Measurements from ENCODE around the gene IL17D. TPM values are rescaled to one million over a fixed set of nuclear protein-coding genes. Genes with fewer than 3 reads are reported as not detected.

The IL17D gene
- total and polyA plus RNA-seq, 10 of the 15 experiments (the other 5 are each of a cell fraction or from before 2014, with no cell fraction given), result 0.03 to 1.6 (median 0.33) TPM

DNA sequence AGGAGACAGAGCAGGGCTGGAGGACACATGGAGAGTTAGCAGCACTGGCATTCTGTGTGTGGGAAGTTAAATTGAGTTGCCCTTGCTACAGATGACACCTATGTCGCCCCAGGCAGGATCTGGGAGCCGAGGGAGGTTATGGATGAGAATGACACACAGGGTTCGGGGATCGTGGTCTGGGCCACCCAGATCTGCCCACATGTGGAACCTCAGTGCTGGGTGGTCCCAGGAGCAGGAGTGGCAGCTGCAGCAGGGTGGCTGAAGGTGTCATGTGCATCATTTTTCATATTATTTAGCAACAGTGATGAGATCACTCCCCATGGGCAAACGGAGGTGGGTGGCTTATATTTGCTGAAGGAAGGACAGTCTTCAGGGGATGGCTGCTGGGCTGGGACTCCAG, 3.2 kb downstream of the IL17D start (continued):
- TF ChIP-seq, protein P1, sequence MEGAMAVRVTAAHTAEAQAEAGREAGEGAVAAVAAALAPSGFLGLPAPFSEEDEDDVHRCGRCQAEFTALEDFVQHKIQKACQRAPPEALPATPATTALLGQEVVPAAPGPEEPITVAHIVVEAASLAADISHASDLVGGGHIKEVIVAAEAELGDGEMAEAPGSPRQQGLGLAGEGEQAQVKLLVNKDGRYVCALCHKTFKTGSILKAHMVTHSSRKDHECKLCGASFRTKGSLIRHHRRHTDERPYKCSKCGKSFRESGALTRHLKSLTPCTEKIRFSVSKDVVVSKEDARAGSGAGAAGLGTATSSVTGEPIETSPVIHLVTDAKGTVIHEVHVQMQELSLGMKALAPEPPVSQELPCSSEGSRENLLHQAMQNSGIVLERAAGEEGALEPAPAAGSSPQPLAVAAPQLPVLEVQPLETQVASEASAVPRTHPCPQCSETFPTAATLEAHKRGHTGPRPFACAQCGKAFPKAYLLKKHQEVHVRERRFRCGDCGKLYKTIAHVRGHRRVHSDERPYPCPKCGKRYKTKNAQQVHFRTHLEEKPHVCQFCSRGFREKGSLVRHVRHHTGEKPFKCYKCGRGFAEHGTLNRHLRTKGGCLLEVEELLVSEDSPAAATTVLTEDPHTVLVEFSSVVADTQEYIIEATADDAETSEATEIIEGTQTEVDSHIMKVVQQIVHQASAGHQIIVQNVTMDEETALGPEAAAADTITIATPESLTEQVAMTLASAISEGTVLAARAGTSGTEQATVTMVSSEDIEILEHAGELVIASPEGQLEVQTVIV (IDR thresholded peaks at IDR 0.05; ENCODE audit: borderline replicate concordance, partially characterized antibody), result no peak
- no peak for TF ChIP-seq PAX5 (IDR thresholded peaks at IDR 0.05; ENCODE audit: borderline replicate concordance, low read depth, low read length)
- TF ChIP-seq PAX8 (IDR thresholded peaks at IDR 0.05), result no peak
- TF ChIP-seq BHLHE40 (IDR thresholded peaks at IDR 0.05; ENCODE audit: borderline replicate concordance in 1 of 2, low read depth in 2 of 2, low read length in 1 of 2), result no peak
- no peak for TF ChIP-seq MTA3 (IDR thresholded peaks at IDR 0.05; ENCODE audit: borderline replicate concordance, low read length)
- no peak for TF ChIP-seq NFXL1 (IDR thresholded peaks at IDR 0.05; ENCODE audit: borderline replicate concordance)

- no peak for DNase-seq (ENCODE audit: low read depth, low spot score)
- TF ChIP-seq CREM (IDR thresholded peaks at IDR 0.05; ENCODE audit: low read depth) (no peak), CEBPB (IDR thresholded peaks at IDR 0.05; ENCODE audit: borderline replicate concordance in 1 of 2, low read depth in 2 of 2, low read length in 2 of 2) (no peak), TCF7 (IDR thresholded peaks at IDR 0.05; ENCODE audit: borderline replicate concordance) (no peak), ZNF687 (IDR thresholded peaks at IDR 0.05) (no peak), BCL11A (IDR thresholded peaks at IDR 0.05; ENCODE audit: low read depth, low read length) (no peak), ZZZ3 (IDR thresholded peaks at IDR 0.05; ENCODE audit: control insufficient read depth, insufficient read length, low read depth) (no peak), TCF12 (IDR thresholded peaks at IDR 0.05; ENCODE audit: low read depth, low read length) (no peak)
- RAD21 ChIA-PET (ENCODE audit: unreplicated experiment), result no interaction called here
- in situ Hi-C loops (cut with MboI) (loop anchor here (5.0 kb wide), 2 partner anchors 216 to 219 kb away; no protein-coding TSS in a partner anchor), intact Hi-C loops (cut with micrococcal nuclease; ENCODE audit: unreplicated experiment) (no loop called here)
- POLR2A ChIA-PET, result no interaction called here
- Histone ChIP-seq H3K4me1 (ENCODE audit: control insufficient read depth, insufficient read depth, low read length) (no peaks in the 10 kb centered on the region; the same call in 1 of the 2 replicates), H4K20me1 (ENCODE audit: control insufficient read depth, insufficient read depth) (no peaks in the 10 kb centered on the region), H3K79me2 (ENCODE audit: control insufficient read depth, insufficient read depth, low read length) (no peaks in the 10 kb centered on the region), H3K9ac (ENCODE audit: control insufficient read depth, insufficient read depth, low read length) (no peak overlapping the region), H3K36me3 (ENCODE audit: control insufficient read depth in 2 of 2, insufficient read depth in 2 of 2, low read length in 1 of 2) (no peaks in the 10 kb centered on the region), H2AFZ (ENCODE audit: control insufficient read depth, low read depth, low read length) (no peak overlapping the region), H3K27me3 (replicated peaks in 1 of 2; ENCODE audit: control insufficient read depth in 2 of 2, insufficient read depth in 2 of 2, low read length in 1 of 2) (no peaks in the 10 kb centered on the region), H3K9me3 (replicated peaks; ENCODE audit: control insufficient read depth, insufficient read depth, low read length) (no peaks in the 10 kb centered on the region), H3K4me2 (ENCODE audit: control insufficient read depth, insufficient read depth) (no peak overlapping the region), H3K4me3 (no peak overlapping the region), H3K27ac (ENCODE audit: control insufficient read depth, insufficient read depth) (no peak overlapping the region)
- ATAC-seq, result no peak
- FAIRE-seq, result no peak
- WGBS (ENCODE audit: insufficient coverage, insufficient replicate concordance, low lambda C conversion rate, missing lambda C conversion rate), result 41% methylated on average over 2 of the region's 2 CpGs
- CTCF ChIA-PET, result interaction anchor here (0.7 to 1.4 kb wide), 2 partner anchors 214 to 250 kb away, joined by 3 read pairs; no protein-coding TSS in a partner anchor
- no TSS peak for BruUV-seq (replicated peaks)
- SMC1A ChIA-PET (ENCODE audit: uncharacterized antibody, unreplicated experiment), result no interaction called here
These were observed 4.7 kb downstream of the IL17D start for GRCh38 chr13:20708216-20708615.
